Loucy (cell line): Measurements from ENCODE around the gene IFITM1.

Experiments
- CTCF ChIP-seq: fragments of 200-600 bp; sonication (generic); conservative IDR thresholded peaks from 2 replicates; pipeline ENCODE4 v1.5.1; 2014; ENCODE audit warnings: mild to moderate bottlenecking, antibody characterized with exemption, low read length
- EZH2phosphoT487 ChIP-seq: fragments of 200-600 bp; IDR thresholded peaks from 2 replicates; pipeline ENCODE4 v1.6.1; 2018; ENCODE audit warnings: antibody characterized with exemption, mild to moderate bottlenecking, moderate library complexity, borderline replicate concordance

- TF ChIP-seq CTCF (no peak), EZH2phosphoT487 (no peak)
Observed at GRCh38 chr11:271319-271715, 42.5 kb upstream of the IFITM1 start.
